Cardiac muscle cell (in vitro differentiated cells and primary cell): Measurements from ENCODE around the gene EDEM3. TPM values are rescaled to one million over a fixed set of nuclear protein-coding genes. Genes with fewer than 3 reads are reported as not detected.

Source experiments
- DNase-seq, 2 donors: peaks; one replicate each; pipeline versions ENCODE4 v3.0.0 to v3.0.0-alpha.2; 2010 to 2017; ENCODE audit warnings: low read depth in 1 of 2, low spot score in 1 of 2
- H3K27ac ChIP-seq: fragments of 200-600 bp; sonication (generic); 2 replicates; pipeline ENCODE4 v1.5.1; 2016
- H3K27me3 ChIP-seq: fragments of 200-600 bp; sonication (generic); 2 replicates; pipeline ENCODE4 v1.6.0; 2016; ENCODE audit warnings: control low read depth
- H3K36me3 ChIP-seq: fragments of 200-600 bp; sonication (generic); 2 replicates; pipeline ENCODE4 v1.5.1; 2016; ENCODE audit warnings: control low read depth
- H3K4me1 ChIP-seq: fragments of 200-600 bp; sonication (generic); 2 replicates; pipeline ENCODE4 v1.8.1; 2017; ENCODE audit warnings: low read depth, mild to moderate bottlenecking, mixed run types
- H3K4me3 ChIP-seq: fragments of 200-600 bp; sonication (generic); 2 replicates; pipeline ENCODE4 v1.5.1; 2016; ENCODE audit warnings: mild to moderate bottlenecking
- H3K9me3 ChIP-seq: fragments of 200-600 bp; sonication (generic); 2 replicates; pipeline ENCODE4 v1.5.1; 2017; ENCODE audit warnings: low read depth, mild to moderate bottlenecking, control low read depth
- CTCF ChIP-seq: IDR thresholded peaks from 2 replicates; pipeline ENCODE4 v1.5.1; 2012; ENCODE audit warnings: low read depth, mild to moderate bottlenecking, low read length
- polyA plus RNA-seq: library from polyadenylated mRNA; unstranded; fragments of >200 nt; fragmentation: Nextera tagmentation; extraction: Ambion mirVana; gene quantifications from 2 replicates; pipeline ENCODE4 v1.2.1, GENCODE V29; 2016
- total RNA-seq: library from RNA; depleted of rRNA; stranded (reverse); fragments of >200 nt; gene quantifications from 2 replicates; pipeline ENCODE4 v1.2.3, GENCODE V29; 2016

Gene EDEM3
- total and polyA plus RNA-seq, 2 experiments from 2014 or later = 14.6 to 26.1 TPM

GRCh38 chr1:184753608-184754475 lies 816 bp downstream of the EDEM3 start:
- Histone ChIP-seq H3K27ac (peak overlapping the region; percentile 55), H3K4me1 (peaks cover 5% of the 10 kb centered on the region), H3K4me3 (peak overlapping the region; percentile 75), H3K36me3 (no peaks in the 10 kb centered on the region), H3K27me3 (peaks cover 6% of the 10 kb centered on the region), H3K9me3 (no peaks in the 10 kb centered on the region)
- peak; percentile 44 to 77 for DNase-seq
- TF ChIP-seq CTCF = no peak

- Histone ChIP-seq H3K27me3 (peaks cover 6% of the 10 kb centered on the region), H3K4me1 (peaks cover 5% of the 10 kb centered on the region), H3K36me3 (no peaks in the 10 kb centered on the region), H3K4me3 (peak overlapping the region; percentile 75), H3K9me3 (no peaks in the 10 kb centered on the region), H3K27ac (no peak overlapping the region)
- DNase-seq = no peak
- no peak for TF ChIP-seq CTCF
These were observed 1.5 kb downstream of the EDEM3 start for GRCh38 chr1:184753117-184753516.

- Histone ChIP-seq H3K27ac (no peak overlapping the region), H3K4me1 (peaks cover 5% of the 10 kb centered on the region), H3K36me3 (no peaks in the 10 kb centered on the region), H3K9me3 (no peaks in the 10 kb centered on the region), H3K4me3 (no peak overlapping the region), H3K27me3 (peaks cover 6% of the 10 kb centered on the region)
- DNase-seq = no peak
- TF ChIP-seq CTCF = no peak
These were observed 2.0 kb downstream of the EDEM3 start for GRCh38 chr1:184752656-184753055.

- Histone ChIP-seq H3K27ac (no peak overlapping the region), H3K4me1 (peaks cover 5% of the 10 kb centered on the region), H3K4me3 (no peak overlapping the region), H3K9me3 (no peaks in the 10 kb centered on the region), H3K36me3 (no peaks in the 10 kb centered on the region), H3K27me3 (no peaks in the 10 kb centered on the region)
- DNase-seq = peak in 1 of 2 donors; percentile 7
- no peak for TF ChIP-seq CTCF
These were observed 5.9 kb downstream of the EDEM3 start for GRCh38 chr1:184748740-184749139.

DNA sequence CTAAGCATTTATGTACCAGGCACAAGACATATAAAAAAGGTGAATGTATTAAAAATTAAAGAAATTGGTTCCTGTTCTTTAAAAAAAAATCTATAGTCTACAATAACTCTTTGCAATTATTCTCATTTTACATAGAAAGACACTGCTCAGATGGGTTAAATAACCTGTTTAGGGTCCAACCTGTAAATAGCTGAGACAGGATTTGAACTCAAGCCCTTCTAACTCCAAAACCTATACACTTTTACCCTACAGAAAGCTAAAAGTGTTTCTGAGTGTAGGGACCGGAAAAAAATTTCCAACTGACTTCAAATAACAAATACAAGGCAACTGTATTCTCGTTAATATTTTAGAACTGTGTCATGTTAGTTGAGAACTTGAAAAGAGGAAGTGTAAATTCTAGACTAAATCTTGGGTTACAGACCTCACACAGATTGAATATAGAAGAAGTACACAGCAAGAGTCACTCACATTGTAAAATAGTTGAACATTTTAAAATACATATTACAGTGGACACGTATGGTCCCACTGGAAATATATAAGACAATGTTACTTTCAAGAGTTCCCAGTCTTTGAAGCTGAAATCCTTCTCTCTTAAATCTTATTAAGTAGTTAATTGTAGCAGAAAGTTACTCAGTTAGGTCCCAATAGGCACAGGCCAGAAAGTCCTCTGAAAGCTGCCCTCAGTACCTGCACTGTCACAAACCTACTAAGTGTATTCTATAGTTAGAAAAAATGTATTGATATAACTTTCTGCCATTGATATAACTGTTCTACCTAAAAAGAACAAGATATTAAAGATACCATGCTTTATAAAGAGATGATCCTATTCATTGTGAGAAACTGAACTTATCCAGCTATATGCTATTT lies 7.3 kb downstream of the EDEM3 start:
- Histone ChIP-seq H3K27me3 (no peaks in the 10 kb centered on the region), H3K4me3 (no peak overlapping the region), H3K4me1 (no peaks in the 10 kb centered on the region), H3K9me3 (no peaks in the 10 kb centered on the region), H3K36me3 (no peaks in the 10 kb centered on the region), H3K27ac (no peak overlapping the region)
- no peak for DNase-seq
- no peak for TF ChIP-seq CTCF
